Measurements from ENCODE around the gene CREBL2.

DNA sequence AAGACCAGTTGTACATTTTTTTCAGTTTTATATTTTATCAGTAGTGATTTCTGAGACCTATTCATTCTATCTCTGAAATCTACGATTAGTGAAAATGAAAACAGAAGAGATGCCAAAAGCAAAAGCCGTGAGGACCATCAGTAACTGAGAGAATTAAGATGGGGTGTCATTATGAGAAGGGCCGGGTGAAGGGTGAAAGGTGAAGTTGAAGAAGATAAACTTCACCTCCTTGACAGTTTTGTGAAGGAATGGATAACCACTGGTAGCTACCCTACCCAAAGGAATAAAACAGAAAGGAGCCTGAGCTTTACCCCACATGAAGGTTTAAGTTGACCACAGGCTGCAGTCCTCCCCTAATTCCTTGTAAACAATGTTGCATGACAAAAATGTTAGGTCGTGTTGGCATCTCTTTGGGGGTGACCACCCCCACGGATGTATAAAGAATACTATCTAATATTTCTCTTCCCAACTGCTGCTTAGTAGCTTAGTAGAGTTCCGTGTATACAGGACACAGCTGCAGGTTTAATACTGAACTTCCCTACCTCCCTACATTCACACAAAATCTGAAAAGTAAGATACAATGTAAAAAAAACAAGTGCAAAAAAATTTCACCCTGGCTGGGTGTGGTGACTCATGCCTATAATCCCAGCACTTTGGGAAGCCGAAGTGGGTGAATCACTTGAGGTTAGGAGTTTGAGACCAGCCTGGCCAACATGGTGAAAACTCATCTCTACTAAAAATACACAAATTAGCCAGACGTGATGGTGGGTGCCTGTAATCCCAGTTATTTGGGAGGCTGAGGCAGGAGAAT is 60.4 kb downstream of the CREBL2 start:
- TF ChIP-seq, protein P1, sequence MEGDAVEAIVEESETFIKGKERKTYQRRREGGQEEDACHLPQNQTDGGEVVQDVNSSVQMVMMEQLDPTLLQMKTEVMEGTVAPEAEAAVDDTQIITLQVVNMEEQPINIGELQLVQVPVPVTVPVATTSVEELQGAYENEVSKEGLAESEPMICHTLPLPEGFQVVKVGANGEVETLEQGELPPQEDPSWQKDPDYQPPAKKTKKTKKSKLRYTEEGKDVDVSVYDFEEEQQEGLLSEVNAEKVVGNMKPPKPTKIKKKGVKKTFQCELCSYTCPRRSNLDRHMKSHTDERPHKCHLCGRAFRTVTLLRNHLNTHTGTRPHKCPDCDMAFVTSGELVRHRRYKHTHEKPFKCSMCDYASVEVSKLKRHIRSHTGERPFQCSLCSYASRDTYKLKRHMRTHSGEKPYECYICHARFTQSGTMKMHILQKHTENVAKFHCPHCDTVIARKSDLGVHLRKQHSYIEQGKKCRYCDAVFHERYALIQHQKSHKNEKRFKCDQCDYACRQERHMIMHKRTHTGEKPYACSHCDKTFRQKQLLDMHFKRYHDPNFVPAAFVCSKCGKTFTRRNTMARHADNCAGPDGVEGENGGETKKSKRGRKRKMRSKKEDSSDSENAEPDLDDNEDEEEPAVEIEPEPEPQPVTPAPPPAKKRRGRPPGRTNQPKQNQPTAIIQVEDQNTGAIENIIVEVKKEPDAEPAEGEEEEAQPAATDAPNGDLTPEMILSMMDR (IDR thresholded peaks at IDR 0.05) = no peak
- TF ChIP-seq TEAD4 (CRISPR knock-in tag; IDR thresholded peaks at IDR 0.05) = no peak
- TF ChIP-seq, protein P2, sequence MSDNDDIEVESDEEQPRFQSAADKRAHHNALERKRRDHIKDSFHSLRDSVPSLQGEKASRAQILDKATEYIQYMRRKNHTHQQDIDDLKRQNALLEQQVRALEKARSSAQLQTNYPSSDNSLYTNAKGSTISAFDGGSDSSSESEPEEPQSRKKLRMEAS (CRISPR knock-in tag; IDR thresholded peaks at IDR 0.05) = no peak
